ENCODE results near the gene AXL. TPM values are rescaled to one million over a fixed set of nuclear protein-coding genes. Genes with fewer than 3 reads are reported as not detected.

Gene AXL
- total and polyA plus RNA-seq, 2 of the 8 experiments (the other 6 are each of a cell fraction or from before 2014, with no cell fraction given): 35.3 to 51.0 TPM

DNA sequence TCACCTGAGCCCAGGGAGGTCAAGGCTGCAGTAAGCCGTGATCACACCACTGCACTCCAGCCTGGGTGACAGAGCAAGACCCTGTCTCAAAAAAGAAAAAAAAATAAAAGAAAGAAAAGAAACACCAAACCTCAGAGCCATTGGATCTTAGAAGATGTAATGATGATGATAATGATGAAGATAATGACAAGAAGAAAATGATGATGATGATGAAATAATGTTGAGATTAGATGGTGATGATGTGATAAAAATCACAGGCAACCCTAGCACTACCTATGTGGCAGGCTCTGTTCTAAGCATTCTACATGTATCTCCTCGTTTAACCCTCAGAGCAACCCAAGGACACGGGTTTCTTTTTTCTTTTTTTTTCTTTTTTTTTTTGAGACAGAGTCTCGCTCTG is 25.1 kb downstream of the AXL start (continued):
- TF ChIP-seq CHD7 (IDR thresholded peaks at IDR 0.05; ENCODE audit: insufficient replicate concordance, low read length): no peak
- no peak for TF ChIP-seq POLR2AphosphoS5 (IDR thresholded peaks at IDR 0.05; ENCODE audit: low read depth, low read length)
- TF ChIP-seq TAF1 (IDR thresholded peaks at IDR 0.05; ENCODE audit: low read depth, low read length): no peak
- no peak for TF ChIP-seq HDAC6 (IDR thresholded peaks at IDR 0.05; ENCODE audit: low read depth, low read length)
- TF ChIP-seq SAP30 (IDR thresholded peaks at IDR 0.05; ENCODE audit: insufficient read depth, insufficient replicate concordance, low read length): no peak
- TF ChIP-seq RXRA (IDR thresholded peaks at IDR 0.05; ENCODE audit: insufficient read depth, low read depth, low read length): no peak
- no peak for TF ChIP-seq CEBPB (IDR thresholded peaks at IDR 0.05; ENCODE audit: low read depth, low read length)
- no peak for TF ChIP-seq BCL11A (IDR thresholded peaks at IDR 0.05; ENCODE audit: low read depth in 2 of 2, low read length in 2 of 2)
- TF ChIP-seq SIN3A (conservative IDR thresholded peaks at IDR 0.05 in 1 of 2, IDR thresholded peaks at IDR 0.05 in 1 of 2; ENCODE audit: low read depth in 1 of 2, low read length in 2 of 2): no peak
- no peak for TF ChIP-seq JUN (IDR thresholded peaks at IDR 0.05; ENCODE audit: low read depth, low read length)
- no peak for TF ChIP-seq CBX8 (IDR thresholded peaks at IDR 0.05; ENCODE audit: borderline replicate concordance, low read depth, low read length)
- no peak for TF ChIP-seq KDM5A (IDR thresholded peaks at IDR 0.05; ENCODE audit: low read length)
- TF ChIP-seq SP1 (IDR thresholded peaks at IDR 0.05; ENCODE audit: low read depth, low read length): no peak

All from H1 (cell line).